Brain microvascular endothelial cell (primary cell): Measurements from ENCODE around the gene KCNAB2.

Experiments used
- DNase-seq: peaks from one replicate; pipeline ENCODE4 v3.0.0-alpha.2; 2020
- H3K27ac ChIP-seq: fragments of 250-450 bp; sonication (Bioruptor Pico); 2 replicates; pipeline ENCODE4 v1.5.1; 2020; ENCODE audit warnings: mild to moderate bottlenecking, moderate library complexity
- H3K27me3 ChIP-seq: fragments of 250-450 bp; sonication (Bioruptor Pico); replicated peaks from 2 replicates; pipeline ENCODE4 v1.5.1; 2020; ENCODE audit warnings: mild to moderate bottlenecking
- H3K36me3 ChIP-seq: fragments of 250-450 bp; sonication (Bioruptor Pico); replicated peaks from 2 replicates; pipeline ENCODE4 v1.5.1; 2020; ENCODE audit warnings: mild to moderate bottlenecking
- H3K4me3 ChIP-seq: 2 replicates; pipeline ENCODE4 v1.5.1; 2011; ENCODE audit warnings: low read depth, mild to moderate bottlenecking, control low read depth, low read length, moderate library complexity
- CTCF ChIP-seq: IDR thresholded peaks from 2 replicates; pipeline ENCODE4 v1.5.1; 2011; ENCODE audit warnings: low read depth, mild to moderate bottlenecking, moderate library complexity, low read length, control low read depth, inconsistent platforms; ENCODE audit errors: missing control alignments
- in situ Hi-C: cut with HindIII; loops from 2 replicates; pipeline ENCODE4 v1.10.0; 2017; ENCODE audit warnings: low sequenced_read_pairs, low pct_ligation_motif_present

Gene KCNAB2

GRCh38 chr1:6098303-6099215, 52.9 kb downstream of the KCNAB2 start:
- Histone ChIP-seq H3K27me3 (no peaks in the 10 kb centered on the region), H3K4me3 (no peak overlapping the region), H3K36me3 (no peaks in the 10 kb centered on the region), H3K27ac (no peak overlapping the region)
- no peak for TF ChIP-seq CTCF
- no peak for DNase-seq
- in situ Hi-C loops, result no loop called here

DNA sequence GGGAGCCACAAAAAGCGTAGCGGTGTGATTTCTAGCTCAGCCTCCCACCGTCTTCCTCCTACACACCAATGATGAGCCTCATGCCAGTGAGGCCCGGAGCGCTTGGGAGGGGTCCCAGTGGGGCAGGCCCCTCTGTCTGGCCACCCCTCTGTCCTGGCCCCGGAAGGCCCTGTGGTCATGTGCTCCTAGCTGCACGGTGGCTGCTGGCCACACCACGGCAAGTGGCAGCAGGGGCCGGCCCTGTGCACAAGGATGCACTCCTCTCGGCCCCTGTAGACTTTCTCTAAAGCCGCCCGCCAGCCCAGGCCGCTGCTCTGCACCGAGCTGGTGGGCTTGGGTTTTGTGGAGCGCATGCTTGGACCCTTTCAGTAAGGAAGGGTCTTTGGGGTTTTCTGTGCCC, 53.6 kb downstream of the KCNAB2 start:
- no peak for TF ChIP-seq CTCF
- Histone ChIP-seq H3K27ac (no peak overlapping the region), H3K4me3 (no peak overlapping the region), H3K36me3 (no peaks in the 10 kb centered on the region), H3K27me3 (no peaks in the 10 kb centered on the region)
- DNase-seq, result no peak
- in situ Hi-C loops, result no loop called here

GRCh38 chr1:6099787-6100765, 54.4 kb downstream of the KCNAB2 start:
- no peak for DNase-seq
- no peak overlapping the region for H3K27ac ChIP-seq
- peak; percentile 28 for TF ChIP-seq CTCF
- H3K4me3 ChIP-seq, result no peak overlapping the region
- H3K36me3 ChIP-seq, result no peaks in the 10 kb centered on the region
- in situ Hi-C loops, result no loop called here
- no peaks in the 10 kb centered on the region for H3K27me3 ChIP-seq

DNA sequence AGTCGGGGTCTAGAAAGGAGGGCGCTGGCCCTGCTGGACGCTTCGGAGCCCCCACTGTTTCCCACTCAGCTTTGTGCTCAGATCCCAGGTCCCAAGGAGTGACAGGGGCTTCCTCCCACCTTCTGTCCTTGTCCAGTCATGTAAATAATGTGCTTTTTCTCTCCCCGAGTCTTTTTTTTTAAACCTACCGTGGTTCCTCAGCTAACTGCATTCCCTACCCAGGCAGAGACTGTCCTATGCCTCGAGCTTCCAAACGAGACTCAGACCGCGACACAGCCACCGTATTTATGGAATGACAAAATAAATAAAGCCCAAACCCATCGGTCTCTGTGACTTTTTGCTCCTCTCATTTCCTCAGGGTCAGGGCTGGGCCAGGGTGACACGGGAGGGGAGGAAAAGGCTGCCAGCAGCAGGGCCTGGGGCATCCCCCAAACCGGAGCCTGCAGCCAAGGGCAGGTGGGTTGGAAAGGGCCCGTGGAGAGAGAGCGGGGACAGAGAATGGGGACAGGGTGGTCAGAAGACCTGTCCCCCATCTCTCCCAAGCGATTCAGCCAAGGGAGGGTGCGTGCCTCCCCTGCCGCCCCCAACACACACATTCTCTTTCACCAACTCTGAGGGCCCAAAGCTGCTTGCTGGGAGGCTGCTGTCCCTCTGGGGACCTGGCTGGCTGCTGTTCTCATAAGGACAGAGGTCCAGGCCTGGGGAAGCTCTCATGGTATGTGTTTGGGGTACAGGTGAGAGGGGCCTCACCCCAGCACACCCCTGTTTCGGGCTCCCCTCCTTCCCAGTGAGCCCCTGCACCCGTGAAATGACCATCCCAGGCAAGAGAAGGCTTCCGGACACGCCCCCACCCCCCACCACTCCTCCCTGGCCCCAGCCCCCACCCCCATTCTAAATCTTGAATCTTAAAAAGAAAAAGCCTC, 55.4 kb downstream of the KCNAB2 start:
- no peak for TF ChIP-seq CTCF
- no peak overlapping the region for H3K27ac ChIP-seq
- DNase-seq, result no peak
- no peak overlapping the region for H3K4me3 ChIP-seq
- no peaks in the 10 kb centered on the region for H3K27me3 ChIP-seq
- in situ Hi-C loops, result no loop called here
- H3K36me3 ChIP-seq, result no peaks in the 10 kb centered on the region

GRCh38 chr1:6101826-6102531, 56.3 kb downstream of the KCNAB2 start:
- Histone ChIP-seq H3K4me3 (no peak overlapping the region), H3K27ac (no peak overlapping the region), H3K27me3 (no peaks in the 10 kb centered on the region), H3K36me3 (no peaks in the 10 kb centered on the region)
- DNase-seq, result no peak
- no peak for TF ChIP-seq CTCF
- in situ Hi-C loops, result no loop called here
